Measurements from ENCODE around the gene MACROD2.

The MACROD2 gene

GRCh38 chr20:14064333-14064732 is 69.0 kb downstream of the MACROD2 start:
- DNase-seq, result no peak

GRCh38 chr20:14064921-14065320 is 69.6 kb downstream of the MACROD2 start:
- DNase-seq, result no peak

- DNase-seq, result no peak
Observed at GRCh38 chr20:14065774-14066173, 70.5 kb downstream of the MACROD2 start.

- DNase-seq, result no peak
Observed at GRCh38 chr20:14067603-14068002, 72.3 kb downstream of the MACROD2 start.

GRCh38 chr20:14069796-14070195 is 74.5 kb downstream of the MACROD2 start:
- DNase-seq, result no peak

GRCh38 chr20:14093652-14094051 is 98.3 kb downstream of the MACROD2 start:
- DNase-seq, result peak; percentile 99

GRCh38 chr20:14098261-14098660 is 102.9 kb downstream of the MACROD2 start:
- DNase-seq, result no peak

- DNase-seq, result no peak
Observed at GRCh38 chr20:14113416-14113815, 118.1 kb downstream of the MACROD2 start.

- DNase-seq, result no peak
Observed at GRCh38 chr20:14114065-14114704, 118.9 kb downstream of the MACROD2 start.

- no peak for DNase-seq
Observed at GRCh38 chr20:14116037-14116436, 120.7 kb downstream of the MACROD2 start.

- no peak for DNase-seq
Observed at GRCh38 chr20:14117768-14118167, 122.5 kb downstream of the MACROD2 start.

- no peak for DNase-seq
Observed at GRCh38 chr20:14126856-14127255, 131.5 kb downstream of the MACROD2 start.

- DNase-seq, result no peak
Observed at GRCh38 chr20:14127514-14128223, 132.4 kb downstream of the MACROD2 start.

- no peak for DNase-seq
Observed at GRCh38 chr20:14134004-14134403, 138.7 kb downstream of the MACROD2 start.

- DNase-seq, result peak; percentile 84
Observed at GRCh38 chr20:14142171-14142570, 146.9 kb downstream of the MACROD2 start.

GRCh38 chr20:14142964-14143627 is 147.8 kb downstream of the MACROD2 start:
- no peak for DNase-seq

- DNase-seq, result no peak
Observed at GRCh38 chr20:14148042-14148441, 152.7 kb downstream of the MACROD2 start.

GRCh38 chr20:14155361-14155760 is 160.0 kb downstream of the MACROD2 start:
- no peak for DNase-seq

GRCh38 chr20:14178528-14178927 is 183.2 kb downstream of the MACROD2 start:
- no peak for DNase-seq

- DNase-seq, result no peak
Observed at GRCh38 chr20:14178952-14179351, 183.6 kb downstream of the MACROD2 start.

GRCh38 chr20:14189794-14190402 is 194.6 kb downstream of the MACROD2 start:
- DNase-seq, result peak; percentile 17

- no peak for DNase-seq
Observed at GRCh38 chr20:14191559-14191958, 196.2 kb downstream of the MACROD2 start.

- DNase-seq, result no peak
Observed at GRCh38 chr20:14193443-14193842, 198.1 kb downstream of the MACROD2 start.

- no peak for DNase-seq
Observed at GRCh38 chr20:14193885-14194284, 198.6 kb downstream of the MACROD2 start.
